ENCODE results near the gene UBE2E3. TPM values are rescaled to one million over a fixed set of nuclear protein-coding genes. Genes with fewer than 3 reads are reported as not detected.

Gene UBE2E3
- total and polyA plus RNA-seq, 2 donors from 2014 or later = 78.7 to 86.9 TPM

- H3K36me3 ChIP-seq (ENCODE audit: control insufficient read depth in 2 of 3, insufficient read depth in 3 of 3, low read length in 3 of 3) = no peaks in the 10 kb centered on the region
- no peaks in the 10 kb centered on the region for H3K4me1 ChIP-seq (ENCODE audit: control insufficient read depth in 2 of 3, insufficient read depth in 2 of 3, low read depth in 1 of 3, low read length in 3 of 3)
- intact Hi-C loops (cut with DNase I) = no loop called here
- H3K27me3 ChIP-seq (ENCODE audit: control insufficient read depth, insufficient read depth, low read length) = no peaks in the 10 kb centered on the region
- no peak overlapping the region for H3K27ac ChIP-seq (ENCODE audit: low read depth in 2 of 2, low read length in 2 of 2)
- no peak for DNase-seq
- no peak overlapping the region for H3K9ac ChIP-seq (ENCODE audit: low read length in 3 of 3)
- H3K4me3 ChIP-seq (ENCODE audit: low read length in 3 of 3) = no peak overlapping the region
- FAIRE-seq = no peak
- no peak for TF ChIP-seq CTCF (IDR thresholded peaks at IDR 0.05; ENCODE audit: borderline replicate concordance, extremely low read depth, insufficient read depth)
- H3K9me3 ChIP-seq (ENCODE audit: control insufficient read depth in 2 of 3, insufficient read depth in 1 of 3, low read length in 3 of 3) = no peaks in the 10 kb centered on the region
Measured at GRCh38 chr2:181111059-181111458, 130.7 kb downstream of the UBE2E3 start.

DNA sequence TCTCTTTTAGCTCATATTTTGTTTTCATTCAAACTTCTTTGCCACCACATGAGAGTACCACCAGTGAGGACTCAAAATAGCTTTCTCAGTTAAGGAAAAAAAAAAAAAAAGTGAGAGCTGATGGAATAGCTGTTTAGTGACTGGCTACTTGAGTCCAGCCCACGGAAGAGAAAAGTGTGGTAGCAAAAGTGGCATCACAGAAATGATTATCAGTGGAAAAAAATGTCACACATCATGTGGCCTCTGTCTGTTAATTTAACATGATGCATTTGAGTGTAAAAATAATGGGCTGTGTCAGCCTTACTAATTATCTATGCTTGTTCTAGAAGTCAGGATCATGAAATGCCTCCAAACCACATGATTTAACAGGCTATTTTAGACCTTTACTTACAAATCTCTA lies 132.5 kb downstream of the UBE2E3 start:
- no peak for TF ChIP-seq CTCF (IDR thresholded peaks at IDR 0.05; ENCODE audit: borderline replicate concordance, extremely low read depth, insufficient read depth)
- H3K4me3 ChIP-seq (ENCODE audit: low read length in 3 of 3) = no peak overlapping the region
- intact Hi-C loops (cut with DNase I) = no loop called here
- no peak overlapping the region for H3K9ac ChIP-seq (ENCODE audit: low read length in 3 of 3)
- H3K27me3 ChIP-seq (ENCODE audit: control insufficient read depth, insufficient read depth, low read length) = no peaks in the 10 kb centered on the region
- H3K9me3 ChIP-seq (ENCODE audit: control insufficient read depth in 2 of 3, insufficient read depth in 1 of 3, low read length in 3 of 3) = no peaks in the 10 kb centered on the region
- DNase-seq = no peak
- no peak for FAIRE-seq
- no peaks in the 10 kb centered on the region for H3K36me3 ChIP-seq (ENCODE audit: control insufficient read depth in 2 of 3, insufficient read depth in 3 of 3, low read length in 3 of 3)
- H3K4me1 ChIP-seq (ENCODE audit: control insufficient read depth in 2 of 3, insufficient read depth in 2 of 3, low read depth in 1 of 3, low read length in 3 of 3) = no peaks in the 10 kb centered on the region
- H3K27ac ChIP-seq (ENCODE audit: low read depth in 2 of 2, low read length in 2 of 2) = no peak overlapping the region
